GM12878 (cell line): ENCODE data around the gene DENND1A. TPM values are rescaled to one million over a fixed set of nuclear protein-coding genes. Genes with fewer than 3 reads are reported as not detected.

Source experiments
- ATAC-seq: fragments of 200-7000 bp; cut with Tn5 transposase; 3 replicates; pipeline ENCODE4 v1.9.1; 2020; ENCODE audit warnings: mild to moderate bottlenecking, moderate library complexity
- BruUV-seq: library from RNA; stranded (reverse); fragments of 400-500 nt; replicated peaks from 2 replicates; lab custom pipeline; 2021; lab: Mats Ljungman, UMichigan
- CTCF ChIA-PET: fragments of 300-600 bp; sonication (Branson Sonifier 250); formaldehyde crosslinking; extraction: SDS; loops from one replicate; lab custom pipeline; 2021; ENCODE audit warnings: inconsistent platforms; lab: Yijun Ruan, JAX
- POLR2A ChIA-PET: fragments of 350-600 bp; formaldehyde crosslinking; extraction: SDS; loops from one replicate; lab custom pipeline; 2021; ENCODE audit warnings: inconsistent platforms; lab: Charles Lee
- RAD21 ChIA-PET: fragments of 300-600 bp; sonication (Branson Sonifier 250); formaldehyde crosslinking; loops from one replicate; lab custom pipeline; 2023; ENCODE audit warnings: antibody characterized with exemption; ENCODE audit not compliant: unreplicated experiment; lab: Charles Lee
- SMC1A ChIA-PET: fragments of 300-600 bp; sonication (Branson Sonifier 250); formaldehyde crosslinking; loops from one replicate; lab custom pipeline; 2023; ENCODE audit not compliant: unreplicated experiment, uncharacterized antibody; lab: Charles Lee
- DNase-seq: peaks from one replicate; pipeline ENCODE4 v3.0.0-alpha.2; 2011; ENCODE audit warnings: low read depth, low spot score
- FAIRE-seq: peaks from 3 replicates; lab custom pipeline; 2011; peaks lifted over from hg19 to GRCh38; lab: Jason Lieb, UNC
- H2AFZ ChIP-seq: 2 replicates; pipeline ENCODE4 v1.6.0; 2011; ENCODE audit warnings: low read depth, low read length, control low read depth; ENCODE audit not compliant: control insufficient read depth
- H3K27ac ChIP-seq: 2 replicates; pipeline ENCODE4 v1.5.1; 2011; ENCODE audit warnings: control low read depth; ENCODE audit not compliant: control insufficient read depth, insufficient read depth
- H3K27me3 ChIP-seq, 2 experiments: replicated peaks in 1 of 2; 2 replicates each; pipeline versions ENCODE4 v1.6.0 to v1.6.1; 2011; ENCODE audit warnings: low read length in 1 of 2; ENCODE audit not compliant: control insufficient read depth in 2 of 2, insufficient read depth in 2 of 2
- H3K36me3 ChIP-seq, 2 experiments: 2 replicates each; pipeline ENCODE4 v1.5.1; 2011; ENCODE audit warnings: low read length in 1 of 2; ENCODE audit not compliant: control insufficient read depth in 2 of 2, insufficient read depth in 2 of 2
- H3K4me1 ChIP-seq: 2 replicates; pipeline ENCODE4 v1.6.1; 2011; ENCODE audit warnings: mild to moderate bottlenecking, low read length, moderate library complexity, mixed read lengths; ENCODE audit not compliant: control insufficient read depth, insufficient read depth
- H3K4me2 ChIP-seq: 2 replicates; pipeline ENCODE4 v1.6.0; 2011; ENCODE audit warnings: control low read depth; ENCODE audit not compliant: control insufficient read depth, insufficient read depth
- H3K4me3 ChIP-seq: fragments of 200-600 bp; sonication (generic); 2 replicates; pipeline ENCODE4 v1.5.1; 2016
- H3K79me2 ChIP-seq: 2 replicates; pipeline ENCODE4 v1.6.0; 2011; ENCODE audit warnings: low read length; ENCODE audit not compliant: control insufficient read depth, insufficient read depth
- H3K9ac ChIP-seq: 2 replicates; pipeline ENCODE4 v1.8.0; 2011; ENCODE audit warnings: low read length, control low read depth, mixed read lengths; ENCODE audit not compliant: control insufficient read depth, insufficient read depth
- H3K9me3 ChIP-seq: replicated peaks from 3 replicates; pipeline ENCODE4 v1.5.1; 2011; ENCODE audit warnings: mild to moderate bottlenecking, low read length; ENCODE audit not compliant: control insufficient read depth, insufficient read depth
- H4K20me1 ChIP-seq: 2 replicates; pipeline ENCODE4 v1.6.0; 2011; ENCODE audit not compliant: control insufficient read depth, insufficient read depth
- FOS ChIP-seq: IDR thresholded peaks from 3 replicates; pipeline ENCODE4 v1.6.1; 2011; ENCODE audit warnings: borderline replicate concordance; ENCODE audit not compliant: insufficient read length; ENCODE audit errors: extremely low read depth
- HDAC6 ChIP-seq: fragments of 200-600 bp; sonication (generic); IDR thresholded peaks from one replicate; pipeline ENCODE4 v1.8.0; 2017; ENCODE audit warnings: antibody characterized with exemption; ENCODE audit not compliant: unreplicated experiment
- IRF4 ChIP-seq: IDR thresholded peaks from 2 replicates; pipeline ENCODE4 v1.6.1; 2011; ENCODE audit warnings: low read depth, low read length
- JUNB ChIP-seq: IDR thresholded peaks from 2 replicates; pipeline ENCODE4 v1.6.1; 2016; ENCODE audit warnings: antibody characterized with exemption, mild to moderate bottlenecking
- MEF2B ChIP-seq: fragments of 450-650 bp; IDR thresholded peaks from 2 replicates; pipeline ENCODE4 v1.6.1; 2018; ENCODE audit warnings: mild to moderate bottlenecking, moderate library complexity; ENCODE audit not compliant: partially characterized antibody, poor library complexity, severe bottlenecking
- MYC ChIP-seq: IDR thresholded peaks from 2 replicates; pipeline ENCODE4 v1.6.1; 2011; ENCODE audit warnings: mild to moderate bottlenecking, low read length, moderate library complexity, inconsistent platforms; ENCODE audit not compliant: insufficient read depth, insufficient replicate concordance, insufficient read length, severe bottlenecking
- NFXL1 ChIP-seq: fragments of 450-650 bp; IDR thresholded peaks from 2 replicates; pipeline ENCODE4 v1.6.1; 2017; ENCODE audit warnings: antibody characterized with exemption, mild to moderate bottlenecking, borderline replicate concordance
- NRF1 ChIP-seq: conservative IDR thresholded peaks from 2 replicates; pipeline ENCODE4 v1.6.1; 2011; ENCODE audit warnings: mild to moderate bottlenecking, low read depth, low read length, improper control_type of control experiment
- RELA ChIP-seq: fragments of 450-650 bp; IDR thresholded peaks from 2 replicates; pipeline ENCODE4 v1.8.0; 2014; ENCODE audit warnings: borderline replicate concordance; ENCODE audit not compliant: partially characterized antibody
- SMAD5 ChIP-seq: IDR thresholded peaks from 2 replicates; pipeline ENCODE4 v1.6.1; 2016; ENCODE audit warnings: antibody characterized with exemption, low read depth
- SP1 ChIP-seq: IDR thresholded peaks from one replicate; pipeline ENCODE4 v1.6.1; 2011; ENCODE audit warnings: low read depth, low read length
- TBL1XR1 ChIP-seq: IDR thresholded peaks from 2 replicates; pipeline ENCODE4 v1.6.1; 2012; ENCODE audit warnings: low read depth, low read length, improper control_type of control experiment
- YY1 ChIP-seq: IDR thresholded peaks from 2 replicates; pipeline ENCODE4 v1.6.1; 2011; ENCODE audit warnings: low read depth, mild to moderate bottlenecking, low read length
- WGBS: methylation state at CpG from one replicate; pipeline ENCODE4 v1.1.6; 2016; ENCODE audit warnings: low lambda C conversion rate; ENCODE audit not compliant: insufficient replicate concordance, insufficient coverage; ENCODE audit errors: missing lambda C conversion rate; 5-methylcytosine and 5-hydroxymethylcytosine counted together
- in situ Hi-C: fragments of 300-500 bp; cut with MboI; formaldehyde crosslinking; loops from 9 replicates; pipeline ENCODE4 v1.14.3; 2018; ENCODE audit warnings: mixed read lengths
- intact Hi-C: fragments of 100-400 bp; cut with micrococcal nuclease; formaldehyde crosslinking; loops from one replicate; pipeline ENCODE4 v1.14.2; 2022; ENCODE audit not compliant: unreplicated experiment
- polyA plus RNA-seq, 11 experiments: library from polyadenylated mRNA; depleted of rRNA in 4 of 11; unstranded in 6 of 11; stranded (reverse) in 5 of 11; fragments of >200 nt; fragmentation: Nextera tagmentation in 4 of 11; fragmentation: Illumina TruSeq in 1 of 11; extraction: Ambion mirVana in 4 of 11; extraction: Trizol in 1 of 11; gene quantifications; 1 replicate in 1 of 11; 2 replicates in 10 of 11; pipeline versions ENCODE4 v1.2.1 to v1.2.3, GENCODE V29; 2011 to 2016; ENCODE audit warnings: inconsistent platforms in 2 of 11, missing spikeins in 2 of 11, low read depth in 1 of 11
- total RNA-seq, 4 experiments: library from RNA; depleted of rRNA in 3 of 4; stranded (reverse); fragments of >200 nt in 3 of 4; fragmentation: Illumina TruSeq in 1 of 4; extraction: Trizol in 1 of 4; gene quantifications; 2 replicates each; pipeline versions ENCODE4 v1.2.1 to v1.2.3, GENCODE V29; 2013 to 2021
- TF ChIP-seq, protein P1 (sequence below): IDR thresholded peaks from 2 replicates; pipeline ENCODE4 v1.6.1; 2011; ENCODE audit warnings: low read depth, mild to moderate bottlenecking, low read length, moderate library complexity, borderline replicate concordance; ENCODE audit errors: extremely low read depth

Gene DENND1A
- total and polyA plus RNA-seq, 10 of the 15 experiments (the other 5 are each of a cell fraction or from before 2014, with no cell fraction given): 14.1 to 48.6 (median 35.2) TPM

DNA sequence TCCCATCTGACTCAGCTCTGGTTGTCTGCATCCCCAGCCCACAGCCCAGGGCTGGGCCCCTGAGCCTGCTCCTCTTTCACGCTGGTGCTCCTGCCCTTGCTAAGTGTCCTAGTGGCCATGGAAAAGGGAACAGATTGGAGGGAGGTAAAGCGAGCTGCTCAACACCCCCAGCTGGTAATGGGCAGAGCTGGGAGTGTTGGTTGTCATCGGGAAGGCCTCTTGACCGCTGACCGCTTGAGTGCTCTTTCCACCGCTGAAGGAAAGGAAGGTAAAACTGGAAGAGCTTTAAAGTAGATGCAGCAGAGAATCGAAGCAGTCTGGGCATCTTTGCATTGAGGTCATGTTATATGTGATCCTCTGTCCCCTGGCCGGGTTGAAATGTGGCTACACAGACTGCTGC lies 513.8 kb downstream of the DENND1A start:
- no peak overlapping the region for H3K27ac ChIP-seq
- ATAC-seq: no peak
- H3K36me3 ChIP-seq: peaks cover 2 to 5% of the 10 kb centered on the region in 2 experiments; a peak in 2 of 4 replicates
- 84% methylated on average over 8 of the region's 8 CpGs for WGBS
- ChIA-PET CTCF (no interaction called here), SMC1A (no interaction called here), POLR2A (no interaction called here), RAD21 (no interaction called here)
- no TSS peak for BruUV-seq
- no peak overlapping the region for H3K4me3 ChIP-seq
- no peak for DNase-seq
- intact Hi-C loops: no loop called here
- H4K20me1 ChIP-seq: no peaks in the 10 kb centered on the region
- in situ Hi-C loops: no loop called here
- no peaks in the 10 kb centered on the region for H3K4me1 ChIP-seq
- TF ChIP-seq IRF4: no peak
- TF ChIP-seq TBL1XR1: no peak
- TF ChIP-seq MYC: no peak
- no peak for TF ChIP-seq HDAC6
- no peak for TF ChIP-seq NFXL1
- no peak for TF ChIP-seq NRF1
- no peak for TF ChIP-seq RELA
- no peak for TF ChIP-seq FOS
- no peak for TF ChIP-seq SP1
- TF ChIP-seq, protein P1, sequence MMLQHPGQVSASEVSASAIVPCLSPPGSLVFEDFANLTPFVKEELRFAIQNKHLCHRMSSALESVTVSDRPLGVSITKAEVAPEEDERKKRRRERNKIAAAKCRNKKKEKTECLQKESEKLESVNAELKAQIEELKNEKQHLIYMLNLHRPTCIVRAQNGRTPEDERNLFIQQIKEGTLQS: no peak
- no peak for TF ChIP-seq MEF2B
- no peak for TF ChIP-seq YY1
- TF ChIP-seq SMAD5: no peak
- no peak for TF ChIP-seq JUNB
- no peak overlapping the region for H3K4me2 ChIP-seq
- H3K79me2 ChIP-seq: no peaks in the 10 kb centered on the region
- H3K9ac ChIP-seq: no peak overlapping the region
- no peaks in the 10 kb centered on the region for H3K9me3 ChIP-seq
- H2AFZ ChIP-seq: no peak overlapping the region
- no peak for FAIRE-seq
- H3K27me3 ChIP-seq: no peaks in the 10 kb centered on the region
